ENCODE data around the gene SCD. TPM values are rescaled to one million over a fixed set of nuclear protein-coding genes. Genes with fewer than 3 reads are reported as not detected.

SCD gene
- total and polyA plus RNA-seq, 2 of the 13 experiments (the other 11 are each of a cell fraction or from before 2014, with no cell fraction given): 492 to 512 TPM

GRCh38 chr10:100341953-100342626 is 4.9 kb upstream of the SCD start (continued):
- TF ChIP-seq, protein P1, sequence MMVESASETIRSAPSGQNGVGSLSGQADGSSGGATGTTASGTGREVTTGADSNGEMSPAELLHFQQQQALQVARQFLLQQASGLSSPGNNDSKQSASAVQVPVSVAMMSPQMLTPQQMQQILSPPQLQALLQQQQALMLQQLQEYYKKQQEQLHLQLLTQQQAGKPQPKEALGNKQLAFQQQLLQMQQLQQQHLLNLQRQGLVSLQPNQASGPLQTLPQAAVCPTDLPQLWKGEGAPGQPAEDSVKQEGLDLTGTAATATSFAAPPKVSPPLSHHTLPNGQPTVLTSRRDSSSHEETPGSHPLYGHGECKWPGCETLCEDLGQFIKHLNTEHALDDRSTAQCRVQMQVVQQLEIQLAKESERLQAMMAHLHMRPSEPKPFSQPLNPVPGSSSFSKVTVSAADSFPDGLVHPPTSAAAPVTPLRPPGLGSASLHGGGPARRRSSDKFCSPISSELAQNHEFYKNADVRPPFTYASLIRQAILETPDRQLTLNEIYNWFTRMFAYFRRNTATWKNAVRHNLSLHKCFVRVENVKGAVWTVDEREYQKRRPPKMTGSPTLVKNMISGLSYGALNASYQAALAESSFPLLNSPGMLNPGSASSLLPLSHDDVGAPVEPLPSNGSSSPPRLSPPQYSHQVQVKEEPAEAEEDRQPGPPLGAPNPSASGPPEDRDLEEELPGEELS (CRISPR knock-in tag; IDR thresholded peaks at IDR 0.05): peak; percentile 78
- TF ChIP-seq FOXK2 (IDR thresholded peaks at IDR 0.05): peak; percentile 76
- TF ChIP-seq, protein P2, sequence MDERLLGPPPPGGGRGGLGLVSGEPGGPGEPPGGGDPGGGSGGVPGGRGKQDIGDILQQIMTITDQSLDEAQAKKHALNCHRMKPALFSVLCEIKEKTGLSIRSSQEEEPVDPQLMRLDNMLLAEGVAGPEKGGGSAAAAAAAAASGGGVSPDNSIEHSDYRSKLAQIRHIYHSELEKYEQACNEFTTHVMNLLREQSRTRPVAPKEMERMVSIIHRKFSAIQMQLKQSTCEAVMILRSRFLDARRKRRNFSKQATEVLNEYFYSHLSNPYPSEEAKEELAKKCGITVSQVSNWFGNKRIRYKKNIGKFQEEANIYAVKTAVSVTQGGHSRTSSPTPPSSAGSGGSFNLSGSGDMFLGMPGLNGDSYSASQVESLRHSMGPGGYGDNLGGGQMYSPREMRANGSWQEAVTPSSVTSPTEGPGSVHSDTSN (CRISPR knock-in tag; IDR thresholded peaks at IDR 0.05): no peak
- TF ChIP-seq ARNT2 (CRISPR knock-in tag; IDR thresholded peaks at IDR 0.05; ENCODE audit: low read depth): no peak
- TF ChIP-seq ZNF879 (CRISPR knock-in tag; IDR thresholded peaks at IDR 0.05): 0 out of 2 replicates have a peak, but pooled peaks have one; percentile 35
- TF ChIP-seq ZNF414 (CRISPR knock-in tag; IDR thresholded peaks at IDR 0.05): peak; percentile 83
- TF ChIP-seq ELF3 (CRISPR knock-in tag; IDR thresholded peaks at IDR 0.05): peak; percentile 12; the same call in 1 of the 2 replicates
- TF ChIP-seq ZBTB38 (CRISPR knock-in tag; IDR thresholded peaks at IDR 0.05): peak; percentile 27; the same call in 1 of the 2 replicates
- TF ChIP-seq ZNF678 (CRISPR knock-in tag; IDR thresholded peaks at IDR 0.05): no peak
- TF ChIP-seq, protein P3, sequence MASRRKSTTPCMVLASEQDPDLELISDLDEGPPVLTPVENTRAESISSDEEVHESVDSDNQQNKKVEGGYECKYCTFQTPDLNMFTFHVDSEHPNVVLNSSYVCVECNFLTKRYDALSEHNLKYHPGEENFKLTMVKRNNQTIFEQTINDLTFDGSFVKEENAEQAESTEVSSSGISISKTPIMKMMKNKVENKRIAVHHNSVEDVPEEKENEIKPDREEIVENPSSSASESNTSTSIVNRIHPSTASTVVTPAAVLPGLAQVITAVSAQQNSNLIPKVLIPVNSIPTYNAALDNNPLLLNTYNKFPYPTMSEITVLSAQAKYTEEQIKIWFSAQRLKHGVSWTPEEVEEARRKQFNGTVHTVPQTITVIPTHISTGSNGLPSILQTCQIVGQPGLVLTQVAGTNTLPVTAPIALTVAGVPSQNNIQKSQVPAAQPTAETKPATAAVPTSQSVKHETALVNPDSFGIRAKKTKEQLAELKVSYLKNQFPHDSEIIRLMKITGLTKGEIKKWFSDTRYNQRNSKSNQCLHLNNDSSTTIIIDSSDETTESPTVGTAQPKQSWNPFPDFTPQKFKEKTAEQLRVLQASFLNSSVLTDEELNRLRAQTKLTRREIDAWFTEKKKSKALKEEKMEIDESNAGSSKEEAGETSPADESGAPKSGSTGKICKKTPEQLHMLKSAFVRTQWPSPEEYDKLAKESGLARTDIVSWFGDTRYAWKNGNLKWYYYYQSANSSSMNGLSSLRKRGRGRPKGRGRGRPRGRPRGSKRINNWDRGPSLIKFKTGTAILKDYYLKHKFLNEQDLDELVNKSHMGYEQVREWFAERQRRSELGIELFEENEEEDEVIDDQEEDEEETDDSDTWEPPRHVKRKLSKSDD (CRISPR knock-in tag; IDR thresholded peaks at IDR 0.05; ENCODE audit: low read depth): no peak
- TF ChIP-seq DMAP1 (CRISPR knock-in tag; IDR thresholded peaks at IDR 0.05): peak; percentile 37; the same call in 1 of the 2 replicates
- TF ChIP-seq EP300 (IDR thresholded peaks at IDR 0.05; ENCODE audit: low read depth in 2 of 2, low read length in 2 of 2): peak in 1 of 2 experiments; percentile 32; a peak in 1 of 4 replicates
- peak; percentile 24; the same call in 1 of the 2 replicates for TF ChIP-seq EP300 (CRISPR knock-in tag; IDR thresholded peaks at IDR 0.05; ENCODE audit: borderline replicate concordance)
- TF ChIP-seq ZNF749 (CRISPR knock-in tag; IDR thresholded peaks at IDR 0.05; ENCODE audit: borderline replicate concordance): 0 out of 2 replicates have a peak, but pooled peaks have one; percentile 25
- TF ChIP-seq CHCHD3 (CRISPR knock-in tag; IDR thresholded peaks at IDR 0.05): no peak
- 0 out of 2 replicates have a peak, but pooled peaks have one; percentile 37 for TF ChIP-seq GZF1 (CRISPR knock-in tag; IDR thresholded peaks at IDR 0.05)
- TF ChIP-seq ZNF430 (CRISPR knock-in tag; IDR thresholded peaks at IDR 0.05): peak; percentile 59
- TF ChIP-seq XRCC5 (optimal IDR thresholded peaks at IDR 0.05; ENCODE audit: low read length): peak; percentile 77
- TF ChIP-seq GATAD1 (CRISPR knock-in tag; IDR thresholded peaks at IDR 0.05): peak; percentile 1
- peak; percentile 66; the same call in 1 of the 2 replicates for TF ChIP-seq ZNF574 (CRISPR knock-in tag; IDR thresholded peaks at IDR 0.05)
- peak; percentile 67 for TF ChIP-seq YY1 (IDR thresholded peaks at IDR 0.05; ENCODE audit: insufficient read depth, insufficient replicate concordance, low read depth, low read length)
